ENCODE measurements around the gene GMCL1. TPM values are rescaled to one million over a fixed set of nuclear protein-coding genes. Genes with fewer than 3 reads are reported as not detected.
"Not testable (repeated sequence)": the region's sequence is repeated elsewhere in the genome, so short reads cannot be mapped to it uniquely, and the experiment has no call there.

GMCL1 gene
- total RNA-seq, 1 experiment from 2014 or later: 63.8 TPM

DNA sequence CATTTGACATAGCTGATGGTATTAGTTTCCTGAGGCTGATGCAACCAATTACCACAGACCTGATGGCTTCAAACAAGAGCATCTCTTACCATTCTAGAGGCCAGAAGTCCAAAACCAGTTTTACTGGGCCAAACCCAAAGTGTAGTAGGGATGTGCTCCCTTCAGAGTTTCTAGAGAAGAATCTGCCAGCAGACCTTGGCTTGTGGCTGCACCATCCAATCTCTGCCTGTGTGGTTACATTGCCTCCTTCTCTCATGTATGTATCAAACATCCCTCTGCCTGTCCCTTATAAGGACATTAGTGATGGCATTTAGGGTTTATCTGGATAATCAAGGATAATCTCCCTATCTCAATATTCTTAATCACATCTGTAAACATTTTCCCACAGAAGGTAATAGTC is 59.8 kb downstream of the GMCL1 start:
- TF ChIP-seq, protein P1, sequence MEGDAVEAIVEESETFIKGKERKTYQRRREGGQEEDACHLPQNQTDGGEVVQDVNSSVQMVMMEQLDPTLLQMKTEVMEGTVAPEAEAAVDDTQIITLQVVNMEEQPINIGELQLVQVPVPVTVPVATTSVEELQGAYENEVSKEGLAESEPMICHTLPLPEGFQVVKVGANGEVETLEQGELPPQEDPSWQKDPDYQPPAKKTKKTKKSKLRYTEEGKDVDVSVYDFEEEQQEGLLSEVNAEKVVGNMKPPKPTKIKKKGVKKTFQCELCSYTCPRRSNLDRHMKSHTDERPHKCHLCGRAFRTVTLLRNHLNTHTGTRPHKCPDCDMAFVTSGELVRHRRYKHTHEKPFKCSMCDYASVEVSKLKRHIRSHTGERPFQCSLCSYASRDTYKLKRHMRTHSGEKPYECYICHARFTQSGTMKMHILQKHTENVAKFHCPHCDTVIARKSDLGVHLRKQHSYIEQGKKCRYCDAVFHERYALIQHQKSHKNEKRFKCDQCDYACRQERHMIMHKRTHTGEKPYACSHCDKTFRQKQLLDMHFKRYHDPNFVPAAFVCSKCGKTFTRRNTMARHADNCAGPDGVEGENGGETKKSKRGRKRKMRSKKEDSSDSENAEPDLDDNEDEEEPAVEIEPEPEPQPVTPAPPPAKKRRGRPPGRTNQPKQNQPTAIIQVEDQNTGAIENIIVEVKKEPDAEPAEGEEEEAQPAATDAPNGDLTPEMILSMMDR (IDR thresholded peaks at IDR 0.05; ENCODE audit: unreplicated experiment): no peak
- H3K9me3 Mint-ChIP-seq (ENCODE audit: low read depth, unreplicated experiment): peaks cover 4% of the 10 kb centered on the region
- BruUV-seq (replicated peaks): no TSS peak
- intact Hi-C loops (cut with micrococcal nuclease; ENCODE audit: unreplicated experiment): no loop called here
- no peak overlapping the region for H3K27ac Mint-ChIP-seq (ENCODE audit: unreplicated experiment)
- no peak for DNase-seq
- H3K4me3 Mint-ChIP-seq (ENCODE audit: low read depth, unreplicated experiment): no peak overlapping the region
- H3K36me3 Mint-ChIP-seq (ENCODE audit: insufficient read depth, unreplicated experiment): peaks cover 17% of the 10 kb centered on the region
- H3K4me1 Mint-ChIP-seq (ENCODE audit: low read depth, unreplicated experiment): no peaks in the 10 kb centered on the region
- no peaks in the 10 kb centered on the region for H3K27me3 Mint-ChIP-seq (ENCODE audit: unreplicated experiment)
- CTCF ChIA-PET: no interaction called here

GRCh38 chr2:69890881-69891280 is 61.4 kb downstream of the GMCL1 start:
- no TSS peak for BruUV-seq (replicated peaks)
- H3K4me1 Mint-ChIP-seq (ENCODE audit: low read depth, unreplicated experiment): peaks cover 8% of the 10 kb centered on the region
- DNase-seq: no peak
- H3K27me3 Mint-ChIP-seq (ENCODE audit: unreplicated experiment): no peaks in the 10 kb centered on the region
- TF ChIP-seq, protein P1 (IDR thresholded peaks at IDR 0.05; ENCODE audit: unreplicated experiment): no peak
- intact Hi-C loops (cut with micrococcal nuclease; ENCODE audit: unreplicated experiment): no loop called here
- H3K27ac Mint-ChIP-seq (ENCODE audit: unreplicated experiment): no peak overlapping the region
- H3K4me3 Mint-ChIP-seq (ENCODE audit: low read depth, unreplicated experiment): no peak overlapping the region
- H3K9me3 Mint-ChIP-seq (ENCODE audit: low read depth, unreplicated experiment): peaks cover 4% of the 10 kb centered on the region
- CTCF ChIA-PET: no interaction called here
- peaks cover 30% of the 10 kb centered on the region for H3K36me3 Mint-ChIP-seq (ENCODE audit: insufficient read depth, unreplicated experiment)

DNA sequence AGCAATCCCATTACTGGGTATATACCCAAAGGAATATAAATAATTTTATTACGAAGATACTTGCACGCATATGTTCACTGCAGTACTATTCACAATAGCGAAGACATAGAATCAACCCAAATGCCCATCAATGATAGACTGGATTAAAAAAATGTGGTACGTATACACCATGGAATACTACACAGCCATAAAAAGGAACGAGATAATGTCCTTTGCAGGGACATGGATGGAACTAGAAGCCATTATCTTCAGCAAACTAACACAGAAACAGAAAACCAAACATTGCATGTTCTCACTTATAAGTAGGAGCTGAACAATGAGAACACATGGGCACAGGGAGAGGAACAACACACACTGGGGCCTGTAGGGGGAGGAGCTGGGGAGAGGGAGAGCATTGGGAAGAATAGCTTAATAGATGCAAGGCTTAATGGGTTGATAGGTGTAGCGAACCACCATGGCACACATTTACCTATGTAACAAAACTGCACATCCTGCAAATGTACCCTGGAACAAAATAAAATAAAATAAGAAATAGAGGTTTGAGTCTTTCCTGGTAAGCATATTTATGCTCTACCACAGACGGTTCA is 63.5 kb downstream of the GMCL1 start:
- CTCF ChIA-PET; BruUV-seq (replicated peaks); DNase-seq; H3K9me3 Mint-ChIP-seq (ENCODE audit: low read depth, unreplicated experiment); H3K27me3 Mint-ChIP-seq (ENCODE audit: unreplicated experiment); intact Hi-C loops (cut with micrococcal nuclease; ENCODE audit: unreplicated experiment): not testable (repeated sequence)
- peaks cover 17% of the 10 kb centered on the region for H3K4me1 Mint-ChIP-seq (ENCODE audit: low read depth, unreplicated experiment)
- H3K36me3 Mint-ChIP-seq (ENCODE audit: insufficient read depth, unreplicated experiment): peaks cover 37% of the 10 kb centered on the region
- peak overlapping the region; percentile 88 for H3K27ac Mint-ChIP-seq (ENCODE audit: unreplicated experiment)
- H3K4me3 Mint-ChIP-seq (ENCODE audit: low read depth, unreplicated experiment): peak overlapping the region; percentile 92

DNA sequence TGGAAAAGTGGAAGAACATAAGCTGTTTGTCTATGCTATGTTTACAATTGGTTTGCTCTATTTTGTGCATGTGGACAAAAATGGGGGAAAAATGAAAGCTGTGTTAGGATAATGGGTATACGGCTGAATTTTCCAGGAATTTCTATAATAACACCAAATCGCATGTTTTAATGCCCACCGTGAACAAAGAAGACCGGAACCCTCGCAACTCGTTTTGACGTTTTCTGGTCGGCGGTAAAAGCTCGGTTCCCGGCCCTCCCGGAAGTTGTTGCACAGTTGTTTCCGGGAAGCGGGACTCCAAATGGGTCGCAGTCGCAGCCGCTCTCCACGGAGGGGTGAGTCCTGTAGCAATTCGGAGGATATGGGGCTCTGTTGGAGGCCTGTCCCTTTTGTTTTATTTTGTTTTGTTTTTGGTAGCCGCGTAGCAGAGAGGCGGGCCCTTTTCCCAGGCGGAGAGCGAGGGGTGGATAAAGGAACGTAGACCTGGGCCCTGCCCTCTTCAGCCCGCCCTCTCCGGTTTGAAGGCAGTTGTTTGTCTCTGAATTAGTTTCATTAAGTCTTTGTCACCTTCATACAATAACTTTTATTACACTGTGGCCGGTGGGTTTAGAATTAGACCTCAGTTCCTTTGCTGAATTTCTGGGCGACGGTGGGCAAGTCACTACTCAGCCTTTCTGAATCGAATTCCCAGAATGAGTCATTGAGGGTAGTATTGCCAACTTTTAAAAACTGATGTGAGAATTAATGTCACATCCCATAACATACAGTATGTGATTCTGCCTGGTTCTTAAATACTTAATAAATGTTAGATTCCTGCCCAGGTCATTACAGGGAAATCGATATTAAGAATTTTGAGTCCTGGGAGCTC is 64.5 kb downstream of the GMCL1 start, which contains the start of gene SNRNP27:
Gene SNRNP27 (plus strand): TSS at position 273 of the 868 bp plus-strand sequence. CDS start 29 bp downstream, at position 302.
- intact Hi-C loops (cut with micrococcal nuclease; ENCODE audit: unreplicated experiment): no loop called here
- TSS peak; percentile 71 for BruUV-seq (replicated peaks)
- H3K9me3 Mint-ChIP-seq (ENCODE audit: low read depth, unreplicated experiment): peaks cover 4% of the 10 kb centered on the region
- CTCF ChIA-PET: interaction anchor here (0.6 to 1.8 kb wide), 3 partner anchors 20 to 177 kb away, joined by 3 to 7 read pairs (median 3); no protein-coding TSS in a partner anchor
- DNase-seq: peak; percentile 74
- H3K27ac Mint-ChIP-seq (ENCODE audit: unreplicated experiment): peak within 1 kb of the TSS; percentile 88
- H3K36me3 Mint-ChIP-seq (ENCODE audit: insufficient read depth, unreplicated experiment): peaks cover 37% of the 10 kb centered on the region
- no peaks in the 10 kb centered on the region for H3K27me3 Mint-ChIP-seq (ENCODE audit: unreplicated experiment)
- H3K4me3 Mint-ChIP-seq (ENCODE audit: low read depth, unreplicated experiment): peak within 1 kb of the TSS; percentile 92
- peaks cover 18% of the 10 kb centered on the region for H3K4me1 Mint-ChIP-seq (ENCODE audit: low read depth, unreplicated experiment)
- TF ChIP-seq, protein P1 (IDR thresholded peaks at IDR 0.05; ENCODE audit: unreplicated experiment): no peak

DNA sequence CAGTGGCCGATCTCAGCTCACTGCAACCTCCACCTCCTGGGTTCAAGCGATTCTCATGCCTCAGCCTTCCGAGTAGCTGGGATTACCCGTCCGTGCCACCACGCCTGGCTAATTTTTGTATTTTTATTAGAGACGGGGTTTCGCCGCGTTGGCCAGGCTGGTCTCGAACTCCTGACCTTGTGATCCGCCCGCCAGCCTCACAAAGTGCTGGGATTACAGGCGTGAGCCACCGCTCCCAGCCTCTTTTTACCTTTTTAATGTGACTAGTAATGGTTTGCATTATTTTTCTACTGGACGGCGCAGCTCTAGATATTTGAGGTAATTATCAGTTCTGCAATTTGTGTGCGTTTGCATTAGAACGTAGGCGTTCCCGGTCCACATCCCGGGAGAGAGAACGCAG is 65.3 kb downstream of the GMCL1 start:
- peaks cover 37% of the 10 kb centered on the region for H3K36me3 Mint-ChIP-seq (ENCODE audit: insufficient read depth, unreplicated experiment)
- intact Hi-C loops (cut with micrococcal nuclease; ENCODE audit: unreplicated experiment); DNase-seq; H3K27ac Mint-ChIP-seq (ENCODE audit: unreplicated experiment); H3K27me3 Mint-ChIP-seq (ENCODE audit: unreplicated experiment); H3K9me3 Mint-ChIP-seq (ENCODE audit: low read depth, unreplicated experiment); BruUV-seq (replicated peaks): not testable (repeated sequence)
- H3K4me1 Mint-ChIP-seq (ENCODE audit: low read depth, unreplicated experiment): peaks cover 18% of the 10 kb centered on the region
- CTCF ChIA-PET: interaction anchor here (0.6 to 1.8 kb wide), 2 partner anchors 19 to 170 kb away, joined by 3 to 7 read pairs; no protein-coding TSS in a partner anchor
- H3K4me3 Mint-ChIP-seq (ENCODE audit: low read depth, unreplicated experiment): peak overlapping the region; percentile 92

All from Calu3 (cell line).